DMS114 treated with DMSO at 0.1 percent for 48 hours (cell line): ENCODE data around the gene DCTN1.
A peak's percentile ranks its signal among the peaks of the same experiment; 100 is the strongest.

Experiments used
- DNase-seq: peaks from one replicate; lab custom pipeline; 2025; ENCODE audit not compliant: unreplicated experiment; lab: John Stamatoyannopoulos, UW

The DCTN1 gene

GRCh38 chr2:74414441-74414840 lies 34.3 kb upstream of the DCTN1 start:
- DNase-seq: no peak

DNA sequence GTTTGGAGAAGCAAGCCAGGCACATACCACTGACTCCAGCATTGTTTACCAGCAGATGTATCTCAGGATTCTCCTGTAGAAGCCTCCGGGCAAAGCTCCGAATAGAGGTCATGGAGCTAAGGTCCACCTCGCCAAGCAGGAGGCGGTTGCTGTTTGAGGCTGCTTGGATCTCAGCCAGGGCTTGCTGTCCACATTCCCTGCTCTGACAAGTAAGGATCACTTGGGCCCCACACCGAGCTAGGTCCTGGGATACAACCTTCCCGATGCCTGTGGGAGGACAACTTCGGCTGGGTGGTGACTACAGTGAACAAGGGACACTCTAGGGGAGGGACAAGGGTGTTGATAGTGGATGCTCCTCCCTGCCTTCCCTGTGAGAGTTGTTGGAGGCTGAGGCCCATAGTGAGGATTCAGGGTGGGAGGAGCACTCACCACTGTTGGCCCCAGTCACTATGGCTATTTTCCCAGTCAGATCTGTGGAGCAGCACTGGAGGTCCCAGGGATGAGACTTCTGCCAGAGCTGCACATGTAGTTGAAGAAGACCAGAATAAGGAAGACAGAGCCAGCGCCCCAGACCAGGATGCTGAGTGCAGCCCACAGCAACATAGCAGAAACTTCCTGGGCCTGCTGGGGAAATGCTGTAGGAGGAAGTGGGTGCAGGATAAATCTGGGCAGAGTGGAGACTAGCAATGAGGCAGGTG lies 33.0 kb upstream of the DCTN1 start:
- DNase-seq: no peak

DNA sequence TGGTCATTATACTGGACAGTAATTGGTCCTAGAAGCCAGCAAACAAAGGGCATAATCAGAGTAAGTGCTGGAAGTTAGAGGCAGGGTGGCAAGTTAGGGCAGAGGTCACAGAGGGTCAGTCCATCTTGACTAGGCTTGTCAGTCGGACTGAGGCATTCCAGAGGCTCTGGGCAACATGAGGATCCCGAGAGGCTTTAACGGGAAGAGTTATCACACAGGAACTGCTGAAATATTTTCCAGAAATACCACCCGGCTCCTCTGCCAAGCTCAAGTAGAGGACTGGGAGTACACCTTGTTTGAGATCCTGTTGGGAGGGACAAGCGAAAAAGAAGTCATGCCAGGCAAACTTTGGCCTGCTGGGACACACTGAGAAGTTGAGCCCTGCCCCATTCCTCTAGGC lies 27.6 kb upstream of the DCTN1 start:
- no peak for DNase-seq

GRCh38 chr2:74406035-74406434 lies 25.9 kb upstream of the DCTN1 start:
- no peak for DNase-seq

- DNase-seq: no peak
Measured at GRCh38 chr2:74401891-74402290, 21.8 kb upstream of the DCTN1 start.

- DNase-seq: no peak
Measured at GRCh38 chr2:74399785-74400184, 19.7 kb upstream of the DCTN1 start.

GRCh38 chr2:74396149-74396548 lies 16.0 kb upstream of the DCTN1 start:
- DNase-seq: no peak

GRCh38 chr2:74393525-74393924 lies 13.4 kb upstream of the DCTN1 start:
- DNase-seq: no peak

- no peak for DNase-seq
Measured at GRCh38 chr2:74392449-74392743, 12.3 kb upstream of the DCTN1 start.

DNA sequence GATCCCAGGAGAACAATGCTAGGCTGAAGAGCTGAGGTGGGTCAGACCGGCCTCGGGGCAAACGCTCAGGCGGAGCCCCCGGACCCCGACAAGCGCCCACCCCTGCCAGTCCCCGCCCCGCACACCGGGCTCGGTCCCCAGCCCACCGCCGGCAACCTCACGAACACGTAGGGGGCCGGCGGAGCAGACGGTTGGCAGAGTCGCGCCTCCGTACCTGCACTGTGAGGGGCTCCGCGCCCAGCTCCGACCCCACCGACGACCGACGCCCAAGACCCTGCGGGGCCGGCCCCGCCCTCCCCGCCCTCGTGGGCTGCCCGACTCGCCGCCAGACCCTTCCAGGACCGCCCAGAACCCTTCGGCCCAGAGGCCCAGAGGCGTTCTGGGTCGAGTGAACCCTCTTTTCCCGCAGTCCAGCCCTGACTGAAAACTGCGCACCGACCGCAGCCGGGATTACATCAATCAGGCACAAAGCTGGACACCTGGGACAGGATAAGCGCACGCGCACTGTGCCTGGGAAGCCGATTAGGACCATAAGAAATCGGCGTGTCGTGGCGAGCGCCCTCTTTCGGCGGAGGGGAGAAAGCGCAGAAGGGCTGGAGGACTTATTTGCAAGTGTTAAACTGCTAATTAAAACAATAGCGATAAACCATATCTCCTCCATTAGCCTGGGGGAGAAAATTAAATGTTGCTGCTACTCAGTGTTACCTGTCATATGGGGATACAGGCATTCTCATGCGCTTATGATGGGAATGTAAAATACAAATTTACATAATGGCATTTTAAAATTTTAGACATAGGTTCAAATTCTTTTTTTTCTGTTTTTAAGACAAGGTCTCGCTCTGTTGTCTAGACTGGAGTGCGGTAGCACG lies 11.7 kb upstream of the DCTN1 start:
- DNase-seq: peak; percentile 86

GRCh38 chr2:74391209-74391579 lies 11.1 kb upstream of the DCTN1 start:
- no peak for DNase-seq

DNA sequence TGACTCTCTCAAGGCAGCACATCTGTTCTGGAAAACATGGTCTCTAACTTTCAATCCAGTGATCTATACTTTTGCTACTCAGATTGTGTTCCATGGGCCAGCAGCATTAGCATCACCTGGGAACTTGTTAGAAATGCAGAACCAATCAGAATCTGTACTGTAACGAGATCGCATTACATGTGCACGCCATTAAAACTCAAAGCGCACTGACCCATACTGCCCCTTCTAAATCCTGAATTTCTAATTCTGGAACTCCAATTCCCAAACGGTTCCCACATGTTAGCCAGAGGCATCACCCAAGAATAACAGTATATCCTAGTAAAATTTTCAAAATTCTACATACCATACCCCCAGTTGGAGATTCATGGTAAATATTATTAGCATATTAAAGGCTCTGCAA lies 10.5 kb upstream of the DCTN1 start:
- DNase-seq: no peak

GRCh38 chr2:74387346-74387745 lies 7.2 kb upstream of the DCTN1 start:
- DNase-seq: no peak

DNA sequence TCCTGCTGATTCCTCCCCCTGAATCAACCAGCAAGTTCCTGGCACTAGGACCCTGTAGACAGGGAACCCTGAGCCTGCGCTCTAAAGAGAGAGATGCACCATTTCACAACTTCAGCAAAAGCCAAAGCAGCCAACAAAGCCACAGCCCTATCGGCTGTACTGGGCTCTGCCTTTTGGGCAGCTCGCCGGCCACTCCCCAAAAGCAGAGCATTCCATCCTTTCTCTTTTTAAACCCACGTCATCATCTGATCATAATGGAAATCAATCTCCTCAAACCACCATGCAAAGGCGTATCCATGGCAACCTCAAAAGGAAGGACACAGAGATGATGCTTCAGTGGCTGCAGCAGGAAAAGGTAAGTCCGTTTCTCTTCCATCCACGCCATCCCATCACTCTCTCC lies 5.3 kb upstream of the DCTN1 start:
- no peak for DNase-seq

DNA sequence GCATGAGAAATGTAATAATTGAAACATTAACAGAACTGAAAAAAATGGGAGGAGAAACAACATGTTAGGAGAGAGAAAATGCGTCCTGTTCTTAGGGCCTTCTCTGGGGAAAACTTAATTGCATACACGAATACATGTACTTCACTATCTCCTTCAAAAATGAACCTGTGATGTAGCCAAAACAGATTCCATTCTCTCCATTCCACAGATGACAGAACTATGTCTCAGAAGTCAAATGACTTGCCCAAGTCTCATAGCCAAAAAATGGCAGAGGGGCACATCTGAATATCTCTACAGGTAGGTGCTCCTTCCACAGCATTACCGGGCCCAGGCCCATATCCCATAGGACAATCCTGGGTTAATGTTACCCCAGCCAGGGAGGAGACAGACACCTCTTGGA lies 3.9 kb upstream of the DCTN1 start:
- DNase-seq: no peak

GRCh38 chr2:74383254-74383653 lies 3.1 kb upstream of the DCTN1 start:
- DNase-seq: no peak

DNA sequence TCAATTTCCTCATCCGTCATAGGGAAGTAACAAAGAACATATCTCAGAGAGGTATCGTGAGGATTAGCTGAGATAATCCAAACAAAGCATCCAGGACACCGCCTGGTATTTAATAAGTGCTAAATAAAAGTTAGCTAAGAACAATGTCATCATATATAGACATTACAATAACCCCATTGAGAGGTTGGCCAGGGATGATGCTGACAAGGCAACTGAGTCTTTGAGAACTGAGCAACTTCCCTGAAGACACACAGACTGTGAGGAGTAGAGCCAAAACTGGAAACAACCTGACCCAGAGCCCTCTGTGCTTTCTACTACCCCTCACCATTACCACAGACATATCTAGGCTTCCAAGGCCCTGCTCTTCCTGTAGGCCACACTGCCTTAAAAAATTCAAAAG lies 1.6 kb upstream of the DCTN1 start:
- no peak for DNase-seq

- no peak for DNase-seq
Measured at GRCh38 chr2:74378007-74378406, 2.1 kb downstream of the DCTN1 start.

GRCh38 chr2:74375838-74376237 lies 4.3 kb downstream of the DCTN1 start:
- no peak for DNase-seq

GRCh38 chr2:74374509-74375205 lies 5.5 kb downstream of the DCTN1 start:
- no peak for DNase-seq

- no peak for DNase-seq
Measured at GRCh38 chr2:74373985-74374384, 6.1 kb downstream of the DCTN1 start.

GRCh38 chr2:74373221-74373676 lies 6.9 kb downstream of the DCTN1 start:
- DNase-seq: no peak
